Activated B cell treated with CpG ODN at 0.5 μM for 24 hours (primary cell): ENCODE data around the gene PROKR2. TPM values are rescaled to one million over a fixed set of nuclear protein-coding genes. Genes with fewer than 3 reads are reported as not detected.

Experiments
- ATAC-seq: fragments of 200-7000 bp; cut with Tn5 transposase; one replicate; pipeline ENCODE4 v1.10.0; 2021; ENCODE audit warnings: low read depth, mild to moderate bottlenecking, moderate library complexity
- CTCF ChIA-PET: fragments of 350-600 bp; sonication (Branson Sonifier 250); formaldehyde crosslinking; loops from one replicate; lab custom pipeline; 2021; ENCODE audit warnings: antibody characterized with exemption; lab: Charles Lee
- POLR2A ChIA-PET: fragments of 350-600 bp; sonication (Branson Sonifier 250); formaldehyde crosslinking; loops from one replicate; lab custom pipeline; 2021; ENCODE audit warnings: antibody characterized with exemption; lab: Charles Lee
- DNase-seq: peaks from one replicate; pipeline ENCODE4 v3.0.0; 2022
- H3K27ac Mint-ChIP-seq: one replicate; pipeline ENCODE4 v1.8.0; 2020; ENCODE audit warnings: mixed read lengths
- H3K27me3 Mint-ChIP-seq: one replicate; pipeline ENCODE4 v1.8.0; 2021; ENCODE audit warnings: mixed read lengths
- H3K36me3 Mint-ChIP-seq: one replicate; pipeline ENCODE4 v1.8.0; 2021; ENCODE audit warnings: low read depth, mixed read lengths
- H3K4me1 Mint-ChIP-seq: one replicate; pipeline ENCODE4 v1.8.0; 2021; ENCODE audit warnings: mixed read lengths
- H3K4me3 Mint-ChIP-seq: one replicate; pipeline ENCODE4 v1.8.0; 2020; ENCODE audit warnings: mild to moderate bottlenecking, mixed read lengths
- H3K9me3 Mint-ChIP-seq: one replicate; pipeline ENCODE4 v1.8.0; 2020; ENCODE audit warnings: mixed read lengths
- CTCF ChIP-seq: fragments of 200-600 bp; IDR thresholded peaks from one replicate; pipeline ENCODE4 v1.8.0; 2022; ENCODE audit warnings: antibody characterized with exemption, mild to moderate bottlenecking
- intact Hi-C: fragments of 100-400 bp; cut with micrococcal nuclease; formaldehyde crosslinking; loops from one replicate; pipeline ENCODE4 v1.15.1; 2024
- total RNA-seq: library from RNA; stranded (reverse); gene quantifications from 2 replicates; pipeline ENCODE4 v1.2.3, GENCODE V29; 2022

Gene PROKR2
- not detected in 2 replicates for total RNA-seq

- Mint-ChIP-seq H3K27ac (no peak within 1 kb of the TSS), H3K4me3 (no peak within 1 kb of the TSS), H3K27me3 (peaks cover 37% of the 10 kb centered on the region), H3K36me3 (no peaks in the 10 kb centered on the region), H3K4me1 (no peaks in the 10 kb centered on the region), H3K9me3 (no peaks in the 10 kb centered on the region)
- no peak for TF ChIP-seq CTCF
- CTCF ChIA-PET, result no interaction called here
- ATAC-seq, result no peak
- POLR2A ChIA-PET, result no interaction called here
- intact Hi-C loops, result no loop called here
- no peak for DNase-seq
Observed at GRCh38 chr20:5316188-5317158, at the start of gene PROKR2. TSS of gene PROKR2 (minus strand) at chr20:5316954. CDS start at chr20:5314369, 2,585 bp downstream.

- intact Hi-C loops, result no loop called here
- Mint-ChIP-seq H3K9me3 (peaks cover 8% of the 10 kb centered on the region), H3K4me3 (no peak overlapping the region), H3K27ac (no peak overlapping the region), H3K36me3 (no peaks in the 10 kb centered on the region), H3K4me1 (no peaks in the 10 kb centered on the region), H3K27me3 (peaks cover 11% of the 10 kb centered on the region)
- DNase-seq (no peak), ATAC-seq (no peak)
- ChIA-PET CTCF (no interaction called here), POLR2A (no interaction called here)
- TF ChIP-seq CTCF, result no peak
Observed at GRCh38 chr20:5364997-5365597, 48.3 kb upstream of the PROKR2 start.

- peaks cover 13% of the 10 kb centered on the region for H3K9me3 Mint-ChIP-seq
- CTCF ChIA-PET, result no interaction called here
- no peak for ATAC-seq
- no peak overlapping the region for H3K4me3 Mint-ChIP-seq
- no peaks in the 10 kb centered on the region for H3K4me1 Mint-ChIP-seq
- H3K27me3 Mint-ChIP-seq, result peaks cover 11% of the 10 kb centered on the region
- no peak overlapping the region for H3K27ac Mint-ChIP-seq
- intact Hi-C loops, result no loop called here
- no peak for DNase-seq
- no peak for TF ChIP-seq CTCF
- POLR2A ChIA-PET, result no interaction called here
- H3K36me3 Mint-ChIP-seq, result no peaks in the 10 kb centered on the region
Observed at GRCh38 chr20:5364136-5364821, 47.5 kb upstream of the PROKR2 start.

- Mint-ChIP-seq H3K27ac (no peak overlapping the region), H3K4me1 (peaks cover 4% of the 10 kb centered on the region), H3K4me3 (no peak overlapping the region), H3K27me3 (peaks cover 11% of the 10 kb centered on the region), H3K36me3 (no peaks in the 10 kb centered on the region), H3K9me3 (peaks cover 17% of the 10 kb centered on the region)
- TF ChIP-seq CTCF, result no peak
- ATAC-seq (no peak), DNase-seq (no peak)
- CTCF ChIA-PET, result no interaction called here
- POLR2A ChIA-PET, result no interaction called here
- intact Hi-C loops, result no loop called here
Observed at GRCh38 chr20:5362771-5363170, 46.0 kb upstream of the PROKR2 start.

- DNase-seq, result no peak
- no peak for TF ChIP-seq CTCF
- no peak overlapping the region for H3K4me3 Mint-ChIP-seq
- H3K36me3 Mint-ChIP-seq, result no peaks in the 10 kb centered on the region
- peaks cover 17% of the 10 kb centered on the region for H3K9me3 Mint-ChIP-seq
- H3K4me1 Mint-ChIP-seq, result peaks cover 5% of the 10 kb centered on the region
- ATAC-seq, result no peak
- POLR2A ChIA-PET, result no interaction called here
- H3K27ac Mint-ChIP-seq, result no peak overlapping the region
- intact Hi-C loops, result no loop called here
- peaks cover 11% of the 10 kb centered on the region for H3K27me3 Mint-ChIP-seq
- CTCF ChIA-PET, result no interaction called here
Observed at GRCh38 chr20:5361176-5361575, 44.4 kb upstream of the PROKR2 start.
